HepG2 (cell line): ENCODE data around the gene PHYHIPL.

Experiments
- ZFX ChIP-seq: sonication (generic); formaldehyde crosslinking; IDR thresholded peaks from 2 replicates; pipeline ENCODE4 v1.4.0; 2020; ENCODE audit warnings: mild to moderate bottlenecking, low read depth, missing genetic modification reagents, moderate library complexity
- ZNF274 ChIP-seq: sonication (generic); formaldehyde crosslinking; IDR thresholded peaks from 2 replicates; pipeline ENCODE4 v1.5.1; 2020; ENCODE audit warnings: mild to moderate bottlenecking, missing genetic modification reagents

DNA sequence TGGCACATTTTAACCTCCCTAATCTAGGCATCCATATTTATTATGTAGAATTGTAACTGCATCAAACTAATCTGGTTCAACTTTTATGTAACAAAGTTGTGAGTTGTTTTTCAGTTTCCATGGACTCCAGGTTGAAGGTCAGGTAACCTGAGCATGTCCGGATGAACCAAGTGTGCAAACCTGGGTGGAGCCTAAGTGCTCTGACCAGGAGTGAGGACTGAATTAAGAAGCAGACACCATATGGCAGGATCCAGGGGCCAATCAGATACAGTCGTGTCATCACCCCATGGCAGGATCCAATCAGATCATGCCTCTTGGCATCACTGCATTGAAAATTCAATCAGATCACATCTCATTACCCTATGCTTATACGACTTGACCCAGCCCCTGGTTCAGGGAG, 41.2 kb upstream of the PHYHIPL start:
- TF ChIP-seq ZNF274 (no peak), ZFX (CRISPR knock-in tag) (no peak)
